ENCODE measurements around the gene GAL3ST2.

- TF ChIP-seq CTCF (IDR thresholded peaks at IDR 0.05; ENCODE audit: low read length) (no peak), EZH2phosphoT487 (IDR thresholded peaks at IDR 0.05; ENCODE audit: low read length) (no peak), EZH2 (optimal IDR thresholded peaks at IDR 0.05; ENCODE audit: low read depth, low read length) (no peak)
These were observed 45.8 kb upstream of the GAL3ST2 start for GRCh38 chr2:241730671-241731293.
